H1 (cell line): ENCODE measurements around the gene TAF1L. TPM values are rescaled to one million over a fixed set of nuclear protein-coding genes. Genes with fewer than 3 reads are reported as not detected.

Experiments used
- CTCF ChIA-PET: fragments of 300-600 bp; sonication (Branson Sonifier 250); formaldehyde crosslinking; loops from one replicate; lab custom pipeline; 2021; ENCODE audit not compliant: partially characterized antibody; lab: Charles Lee
- POLR2A ChIA-PET: fragments of 300-600 bp; sonication (Branson Sonifier 250); formaldehyde crosslinking; loops from one replicate; lab custom pipeline; 2021; ENCODE audit warnings: inconsistent platforms; ENCODE audit not compliant: partially characterized antibody; lab: Charles Lee
- DNase-seq, 2 experiments: peaks; one replicate each; pipeline versions ENCODE4 v3.0.0 to v3.0.0-alpha.2; 2010 to 2022; ENCODE audit warnings: low spot score in 2 of 2, low read depth in 1 of 2, mixed read lengths in 1 of 2
- FAIRE-seq: peaks from 2 replicates; lab custom pipeline; 2011; peaks lifted over from hg19 to GRCh38; lab: Jason Lieb, UNC
- H2AFZ ChIP-seq: 2 replicates; pipeline ENCODE4 v1.8.1; 2012; ENCODE audit warnings: low read length, inconsistent platforms
- H2AK5ac ChIP-seq: 2 replicates; pipeline ENCODE4 v1.6.1; 2013; ENCODE audit warnings: low read depth, low read length
- H2BK120ac ChIP-seq: replicated peaks from 2 replicates; pipeline ENCODE3; 2013; ENCODE audit warnings: low read depth, low read length, inconsistent platforms
- H2BK12ac ChIP-seq: 2 replicates; pipeline ENCODE4 v1.6.1; 2013; ENCODE audit warnings: low read depth, low read length
- H2BK15ac ChIP-seq: 2 replicates; pipeline ENCODE4 v1.6.1; 2013; ENCODE audit warnings: low read length
- H2BK20ac ChIP-seq: 2 replicates; pipeline ENCODE4 v1.6.1; 2013; ENCODE audit warnings: low read length
- H2BK5ac ChIP-seq: 2 replicates; pipeline ENCODE4 v1.6.1; 2013; ENCODE audit warnings: low read depth, low read length
- H3K14ac ChIP-seq: 2 replicates; pipeline ENCODE4 v1.6.1; 2013; ENCODE audit warnings: inconsistent platforms; ENCODE audit not compliant: insufficient read length
- H3K18ac ChIP-seq: 2 replicates; pipeline ENCODE4 v1.6.1; 2013; ENCODE audit warnings: low read length; ENCODE audit errors: extremely low read depth
- H3K23ac ChIP-seq: 2 replicates; pipeline ENCODE4 v1.6.1; 2013; ENCODE audit warnings: inconsistent platforms; ENCODE audit not compliant: insufficient read length
- H3K23me2 ChIP-seq: 2 replicates; pipeline ENCODE4 v1.6.1; 2013; ENCODE audit warnings: low read depth, low read length
- H3K27ac ChIP-seq: 2 replicates; pipeline ENCODE4 v1.6.1; 2011; ENCODE audit warnings: low read depth, low read length, inconsistent platforms
- H3K27me3 ChIP-seq, 4 experiments: replicated peaks in 1 of 4; 1 replicate in 1 of 4; 2 replicates in 3 of 4; pipeline versions ENCODE4 v1.6.1 to v1.8.1; 2011 to 2013; ENCODE audit warnings: low read length in 3 of 4, mild to moderate bottlenecking in 3 of 4, inconsistent platforms in 2 of 4, mixed read lengths in 2 of 4, moderate library complexity in 1 of 4; ENCODE audit not compliant: control insufficient read depth in 3 of 4, insufficient read depth in 3 of 4; ENCODE audit errors: extremely low read depth in 1 of 4
- H3K36me3 ChIP-seq, 4 experiments: 2 replicates each; pipeline versions ENCODE4 v1.6.1 to v1.8.1; 2011 to 2013; ENCODE audit warnings: mild to moderate bottlenecking in 4 of 4, low read length in 3 of 4, moderate library complexity in 2 of 4, control low read depth in 1 of 4, inconsistent platforms in 1 of 4; ENCODE audit not compliant: insufficient read depth in 4 of 4, control insufficient read depth in 2 of 4
- H3K4ac ChIP-seq: replicated peaks from 2 replicates; pipeline ENCODE3; 2013; ENCODE audit warnings: low read length, low read depth, mixed read lengths, inconsistent platforms; ENCODE audit not compliant: insufficient read length
- H3K4me1 ChIP-seq, 4 experiments: replicated peaks in 1 of 4; 1 replicate in 1 of 4; 2 replicates in 3 of 4; pipeline versions ENCODE4 v1.6.1 to v1.8.1; 2011 to 2013; ENCODE audit warnings: low read length in 3 of 4, inconsistent platforms in 2 of 4, mixed read lengths in 1 of 4; ENCODE audit not compliant: insufficient read depth in 4 of 4, control insufficient read depth in 3 of 4
- H3K4me2 ChIP-seq, 2 experiments: 2 replicates each; pipeline versions ENCODE4 v1.6.1 to v1.8.1; 2011 to 2013; ENCODE audit warnings: low read depth in 2 of 2, low read length in 2 of 2, control low read depth in 1 of 2, inconsistent platforms in 1 of 2, mild to moderate bottlenecking in 1 of 2; ENCODE audit not compliant: insufficient read depth in 1 of 2
- H3K4me3 ChIP-seq, 4 experiments: fragments of 200-600, 300-600 bp in 1 of 4; sonication (generic), shearing (Covaris generic), sonication (Bioruptor Twin) in 1 of 4; 2 replicates each; pipeline versions ENCODE4 v1.5.1 to v1.8.1; 2011 to 2016; ENCODE audit warnings: low read length in 4 of 4, low read depth in 3 of 4, control low read depth in 2 of 4, inconsistent platforms in 2 of 4, mild to moderate bottlenecking in 2 of 4, mixed read lengths in 1 of 4, moderate library complexity in 1 of 4; ENCODE audit not compliant: insufficient read depth in 2 of 4; ENCODE audit errors: extremely low read depth in 1 of 4
- H3K56ac ChIP-seq: replicated peaks from 2 replicates; pipeline ENCODE3; 2013; ENCODE audit warnings: low read depth, mild to moderate bottlenecking, mixed read lengths, low read length, inconsistent platforms; ENCODE audit not compliant: insufficient read length
- H3K79me1 ChIP-seq: 2 replicates; pipeline ENCODE4 v1.6.1; 2013; ENCODE audit warnings: low read depth, low read length, control low read depth
- H3K79me2 ChIP-seq, 2 experiments: 2 replicates each; pipeline versions ENCODE4 v1.6.1 to v1.8.1; 2012 to 2013; ENCODE audit warnings: low read length in 2 of 2, mild to moderate bottlenecking in 2 of 2, inconsistent platforms in 1 of 2; ENCODE audit not compliant: insufficient read depth in 2 of 2, control insufficient read depth in 1 of 2
- H3K9ac ChIP-seq, 4 experiments: replicated peaks in 1 of 4; 1 replicate in 1 of 4; 2 replicates in 3 of 4; pipeline versions ENCODE4 v1.6.1 to v1.8.1; 2011 to 2013; ENCODE audit warnings: low read depth in 3 of 4, low read length in 3 of 4, control low read depth in 2 of 4, mild to moderate bottlenecking in 2 of 4, moderate library complexity in 2 of 4, inconsistent platforms in 1 of 4; ENCODE audit errors: extremely low read depth in 1 of 4
- H3K9me3 ChIP-seq, 2 experiments: 2 replicates each; pipeline versions ENCODE4 v1.6.1 to v1.8.1; 2012 to 2013; ENCODE audit warnings: mild to moderate bottlenecking in 2 of 2, moderate library complexity in 2 of 2, control low read depth in 1 of 2, inconsistent platforms in 1 of 2, low read depth in 1 of 2, low read length in 1 of 2, mixed read lengths in 1 of 2; ENCODE audit not compliant: insufficient read depth in 2 of 2
- H4K20me1 ChIP-seq, 2 experiments: replicated peaks in 1 of 2; 2 replicates each; pipeline versions ENCODE3 to v1.8.1; 2011 to 2013; ENCODE audit warnings: inconsistent platforms in 2 of 2, low read length in 2 of 2, mild to moderate bottlenecking in 1 of 2; ENCODE audit not compliant: insufficient read depth in 2 of 2, control insufficient read depth in 1 of 2
- H4K5ac ChIP-seq: 2 replicates; pipeline ENCODE4 v1.6.1; 2013; ENCODE audit warnings: low read length, low read depth, mixed read lengths, inconsistent platforms; ENCODE audit not compliant: insufficient read length
- H4K8ac ChIP-seq: 2 replicates; pipeline ENCODE4 v1.8.0; 2013; ENCODE audit warnings: mild to moderate bottlenecking, moderate library complexity, low read length, inconsistent platforms; ENCODE audit not compliant: insufficient read depth; ENCODE audit errors: extremely low read depth
- H4K91ac ChIP-seq: replicated peaks from 2 replicates; pipeline ENCODE3; 2013; ENCODE audit warnings: low read length, mixed read lengths, inconsistent platforms; ENCODE audit not compliant: insufficient read length
- BACH1 ChIP-seq: IDR thresholded peaks from 2 replicates; pipeline ENCODE4 v1.6.1; 2012; ENCODE audit warnings: low read length, improper control_type of control experiment
- BRCA1 ChIP-seq: IDR thresholded peaks from 2 replicates; pipeline ENCODE4 v1.6.1; 2012; ENCODE audit warnings: low read depth, low read length, improper control_type of control experiment
- CBX5 ChIP-seq: fragments of 300-800, 300-1000 bp; sonication (generic); IDR thresholded peaks from 2 replicates; pipeline ENCODE4 v1.7.1; 2016; ENCODE audit warnings: antibody characterized with exemption, low read length, low read depth
- CHD1 ChIP-seq: IDR thresholded peaks from 2 replicates; pipeline ENCODE4 v1.6.1; 2012; ENCODE audit warnings: low read depth, low read length, improper control_type of control experiment
- EP300 ChIP-seq, 2 experiments: IDR thresholded peaks; 1 replicate in 1 of 2; 2 replicates in 1 of 2; pipeline ENCODE4 v1.6.1; 2011 to 2012; ENCODE audit warnings: low read depth in 2 of 2, low read length in 2 of 2, mild to moderate bottlenecking in 2 of 2, borderline replicate concordance in 1 of 2, inconsistent platforms in 1 of 2, moderate library complexity in 1 of 2
- FOSL1 ChIP-seq: IDR thresholded peaks from 2 replicates; pipeline ENCODE4 v1.6.1; 2011; ENCODE audit warnings: mild to moderate bottlenecking, low read depth, low read length, moderate library complexity; ENCODE audit not compliant: insufficient read depth
- GTF2F1 ChIP-seq: IDR thresholded peaks from 2 replicates; pipeline ENCODE4 v1.6.1; 2012; ENCODE audit warnings: low read depth, low read length, improper control_type of control experiment, borderline replicate concordance
- JUN ChIP-seq: IDR thresholded peaks from 2 replicates; pipeline ENCODE4 v1.6.1; 2011; ENCODE audit warnings: low read depth, mild to moderate bottlenecking, improper control_type of control experiment, low read length
- KDM1A ChIP-seq: fragments of 200-600, 300-600 bp; sonication (generic); IDR thresholded peaks from 2 replicates; pipeline ENCODE4 v1.7.1; 2016; ENCODE audit warnings: mild to moderate bottlenecking, low read length, borderline replicate concordance
- POU5F1 ChIP-seq: IDR thresholded peaks from 2 replicates; pipeline ENCODE4 v1.6.1; 2011; ENCODE audit warnings: low read depth, mild to moderate bottlenecking, low read length, moderate library complexity
- SAP30 ChIP-seq: fragments of 300-600 bp; sonication (generic); IDR thresholded peaks from 2 replicates; pipeline ENCODE4 v1.7.1; 2012; ENCODE audit warnings: low read length, moderate library complexity, mild to moderate bottlenecking, inconsistent platforms; ENCODE audit not compliant: insufficient read depth, insufficient replicate concordance
- SP2 ChIP-seq: IDR thresholded peaks from 2 replicates; pipeline ENCODE4 v1.6.1; 2012; ENCODE audit warnings: mild to moderate bottlenecking, low read length, inconsistent platforms
- TBP ChIP-seq: IDR thresholded peaks from 2 replicates; pipeline ENCODE4 v1.6.1; 2011; ENCODE audit warnings: low read depth, low read length, improper control_type of control experiment
- YY1 ChIP-seq: IDR thresholded peaks from 2 replicates; pipeline ENCODE4 v1.6.1; 2011; ENCODE audit warnings: low read depth, mild to moderate bottlenecking, low read length
- ZNF274 ChIP-seq: IDR thresholded peaks from 2 replicates; pipeline ENCODE4 v1.7.0; 2012; ENCODE audit warnings: low read length, borderline replicate concordance; ENCODE audit errors: extremely low read depth
- WGBS, 2 experiments: shearing (Covaris generic) in 1 of 2; methylation state at CpG; one replicate each; pipeline versions ENCODE4 v1.1.6 to v1.1.7; 2013 to 2015; ENCODE audit warnings: low lambda C conversion rate in 2 of 2, mixed read lengths in 2 of 2, inconsistent platforms in 1 of 2, low coverage in 1 of 2, missing lambda C conversion rate in 1 of 2; ENCODE audit not compliant: insufficient replicate concordance in 2 of 2, insufficient coverage in 1 of 2, insufficient read length in 1 of 2; ENCODE audit errors: extremely low coverage in 1 of 2, missing lambda C conversion rate in 1 of 2; 5-methylcytosine and 5-hydroxymethylcytosine counted together
- polyA plus RNA-seq, 7 experiments: library from polyadenylated mRNA; depleted of rRNA in 3 of 7; stranded (reverse) in 5 of 7; unstranded in 2 of 7; fragments of >200 nt in 5 of 7; fragments of 200-250 nt in 2 of 7; gene quantifications; 1 replicate in 5 of 7; 2 replicates in 1 of 7; 4 replicates in 1 of 7; pipeline versions ENCODE4 v1.2.1 to v1.2.3, GENCODE V29; 2011 to 2013; ENCODE audit warnings: missing spikeins in 2 of 7, mixed read lengths in 2 of 7
- total RNA-seq: library from RNA; stranded (reverse); fragmentation: NEBNext Ultra II Directional; extraction: Animal tissue kit (Norgen Biotek cat#: 25700); gene quantifications from 2 replicates; pipeline ENCODE4 v1.2.1, GENCODE V29; 2021

The TAF1L gene
- total and polyA plus RNA-seq, 2 of the 8 experiments (the other 6 are each of a cell fraction or from before 2014, with no cell fraction given), result not detected

- H3K23ac ChIP-seq, result no peak overlapping the region
- H3K36me3 ChIP-seq, result no peaks in the 10 kb centered on the region
- H2BK20ac ChIP-seq, result no peak overlapping the region
- no peak overlapping the region for H2BK15ac ChIP-seq
- H3K4me1 ChIP-seq, result no peaks in the 10 kb centered on the region
- H4K20me1 ChIP-seq, result no peaks in the 10 kb centered on the region
- no peaks in the 10 kb centered on the region for H3K79me1 ChIP-seq
- no peak overlapping the region for H3K9ac ChIP-seq
- no peak overlapping the region for H3K18ac ChIP-seq
- H4K5ac ChIP-seq, result no peak overlapping the region
- no peaks in the 10 kb centered on the region for H3K79me2 ChIP-seq
- H4K91ac ChIP-seq, result no peak overlapping the region
- no peak overlapping the region for H2BK120ac ChIP-seq
- no peak for DNase-seq
- POLR2A ChIA-PET, result no interaction called here
- no peak overlapping the region for H2AK5ac ChIP-seq
- H3K9me3 ChIP-seq, result peaks cover 6 to 12% of the 10 kb centered on the region in 2 experiments; a peak in 1 of 4 replicates
- no peak overlapping the region for H2BK5ac ChIP-seq
- no peak overlapping the region for H4K8ac ChIP-seq
- H2BK12ac ChIP-seq, result no peak overlapping the region
- H3K56ac ChIP-seq, result no peak overlapping the region
- no peak overlapping the region for H3K4me2 ChIP-seq
- no peak overlapping the region for H3K4me3 ChIP-seq
- CTCF ChIA-PET, result no interaction called here
- H3K27ac ChIP-seq, result no peak overlapping the region
- no peak overlapping the region for H3K14ac ChIP-seq
- FAIRE-seq, result no peak
- WGBS, 2 experiments, result 93% methylated on average over 9 of the region's 9 CpGs; no CpG with 5 or more reads in 1 of the 2 experiments
- H2AFZ ChIP-seq, result no peak overlapping the region
- H3K23me2 ChIP-seq, result no peaks in the 10 kb centered on the region
- H3K27me3 ChIP-seq, result no peaks in the 10 kb centered on the region
- H3K4ac ChIP-seq, result no peak overlapping the region
- TF ChIP-seq TBP (no peak), YY1 (no peak), ZNF274 (no peak), CHD1 (no peak), EP300 (IDR thresholded peaks at IDR 0.05; ENCODE audit: borderline replicate concordance in 1 of 2, low read depth in 2 of 2, low read length in 2 of 2) (no peak), JUN (no peak), BACH1 (no peak), SAP30 (no peak), BRCA1 (no peak), SP2 (no peak), FOSL1 (no peak), POU5F1 (no peak), KDM1A (no peak), CBX5 (no peak), GTF2F1 (no peak)
Observed at GRCh38 chr9:32631991-32632390, 3.5 kb downstream of the TAF1L start.
